Uterus (tissue), 4 donors: ENCODE data around the gene KLF1. TPM values are rescaled to one million over a fixed set of nuclear protein-coding genes. Genes with fewer than 3 reads are reported as not detected.

Experiments used
- microRNA-seq: library from miRNA; unstranded; fragments of <30 nt; microRNA quantifications from one replicate; pipeline ENCODE4, GENCODE V29; 2016; ENCODE audit warnings: borderline microRNAs expressed, borderline replicate concordance
- small RNA-seq: library from RNA; depleted of rRNA; stranded (forward); fragments of <200 nt; gene quantifications from one replicate; pipeline ENCODE3, GENCODE V24; 2016
- total RNA-seq, 4 donors: library from RNA; depleted of rRNA in 3 of 4; stranded (reverse); fragments of >200 nt in 3 of 4; gene quantifications; one replicate each; pipeline versions ENCODE4 v1.1.0 to v1.2.4, GENCODE V29; 2014 to 2023
- donor health status: DM: yes; HTN: yes; CAD: no.

Gene KLF1
- total RNA-seq, 4 donors from 2014 or later = 0.77 to 0.97 TPM; not detected in 2

Small RNA genes within 50 kb of the gene (microRNA-seq; reads per million reads assigned to microRNA genes)
- gene MIR5695 = not detected
- gene MIR6794 = not detected

Small RNA genes within 50 kb of the gene (small RNA-seq; reads per million reads assigned to genes)
- gene MIR5695 = not detected
- gene MIR6794 = not detected

Other genes with a start within 250 kb of the KLF1 start
- gene MAN2B1, start 220.5 kb downstream of the KLF1 start, total RNA-seq = 10 to 100 TPM; 15.9 to 54.1 (median 42.8) TPM
- gene WDR83, start 220.4 kb downstream of the KLF1 start, total RNA-seq = 10 to 100 TPM in 2 of 4 donors, 1 to 10 TPM in 2; 1.5 to 24.7 (median 8.5) TPM
- gene DHPS, start 205.3 kb downstream of the KLF1 start, total RNA-seq = 100 to 1,000 TPM in 2 of 4 donors, 10 to 100 TPM in 2; 70.9 to 125 (median 97.1) TPM
- gene GNG14, start 199.2 kb downstream of the KLF1 start, total RNA-seq = not detected
- gene FBXW9, start 190.6 kb downstream of the KLF1 start, total RNA-seq = 1 to 10 TPM in 2 of 4 donors, not detected in 2; 3.8 to 9.5 TPM
- 10 to 100 TPM; 29.7 to 92.9 (median 71.2) TPM for gene TNPO2, start 163.3 kb downstream of the KLF1 start, total RNA-seq
- gene TRIR, start 152.5 kb downstream of the KLF1 start, total RNA-seq = 100 to 1,000 TPM in 3 of 4 donors, 10 to 100 TPM in 1; 88.8 to 490 (median 244) TPM
- gene GET3, start 149.7 kb downstream of the KLF1 start, total RNA-seq = 10 to 100 TPM; 15.4 to 57.4 (median 36.4) TPM
- gene BEST2, start 135.4 kb downstream of the KLF1 start, total RNA-seq = under 1 TPM in 2 of 4 donors, not detected in 2; 0.14 to 0.29 TPM
- 10 to 100 TPM in 2 of 4 donors, 1 to 10 TPM in 1, under 1 TPM in 1; 0.59 to 37.5 (median 14.0) TPM for gene HOOK2, start 111.6 kb downstream of the KLF1 start, total RNA-seq
- gene JUNB, start 95.7 kb downstream of the KLF1 start, total RNA-seq = 100 to 1,000 TPM in 1 of 4 donors, 10 to 100 TPM in 3; 47.4 to 417 (median 81.5) TPM
- 100 to 1,000 TPM; 148 to 178 (median 163) TPM for gene PRDX2, start 85.4 kb downstream of the KLF1 start, total RNA-seq
- 1 to 10 TPM in 1 of 4 donors, not detected in 3; 4.1 TPM for gene THSD8, start 85.1 kb downstream of the KLF1 start, total RNA-seq
- gene RNASEH2A, start 80.6 kb downstream of the KLF1 start, total RNA-seq = 10 to 100 TPM in 1 of 4 donors, 1 to 10 TPM in 3; 2.3 to 18.9 (median 3.1) TPM
- gene RTBDN, start 52.6 kb downstream of the KLF1 start, total RNA-seq = not detected
- 1 to 10 TPM in 1 of 4 donors, not detected in 3; 1.2 TPM for gene MAST1, start 48.7 kb downstream of the KLF1 start, total RNA-seq
- gene DNASE2, start 5.8 kb downstream of the KLF1 start, total RNA-seq = 10 to 100 TPM; 19.0 to 65.8 (median 31.0) TPM
- gene GCDH, start 4.0 kb upstream of the KLF1 start, total RNA-seq = 10 to 100 TPM in 3 of 4 donors, 1 to 10 TPM in 1; 6.8 to 47.9 (median 18.2) TPM
- under 1 TPM in 2 of 4 donors, not detected in 2; 0.41 to 0.49 TPM for gene SYCE2, start 32.1 kb upstream of the KLF1 start, total RNA-seq
- 10 to 100 TPM in 2 of 4 donors, 1 to 10 TPM in 2; 4.6 to 47.8 (median 20.5) TPM for gene FARSA, start 46.5 kb upstream of the KLF1 start, total RNA-seq
- gene CALR, start 51.4 kb upstream of the KLF1 start, total RNA-seq = 100 to 1,000 TPM; 166 to 616 (median 392) TPM
- 100 to 1,000 TPM in 1 of 4 donors, 10 to 100 TPM in 3; 13.3 to 105 (median 64.4) TPM for gene RAD23A, start 58.7 kb upstream of the KLF1 start, total RNA-seq
- 10 to 100 TPM in 2 of 4 donors, 1 to 10 TPM in 2; 3.3 to 76.8 (median 12.8) TPM for gene GADD45GIP1, start 70.0 kb upstream of the KLF1 start, total RNA-seq
- gene DAND5, start 82.4 kb upstream of the KLF1 start, total RNA-seq = under 1 TPM in 1 of 4 donors, not detected in 3; 0.14 TPM
- 100 to 1,000 TPM in 2 of 4 donors, 10 to 100 TPM in 2; 27.4 to 381 (median 78.4) TPM for gene NFIX, start 108.3 kb upstream of the KLF1 start, total RNA-seq
- 10 to 100 TPM in 3 of 4 donors, 1 to 10 TPM in 1; 2.6 to 15.5 (median 11.1) TPM for gene LYL1, start 215.7 kb upstream of the KLF1 start, total RNA-seq
- 10 to 100 TPM; 23.2 to 99.4 (median 33.6) TPM for gene TRMT1, start 229.5 kb upstream of the KLF1 start, total RNA-seq
- 10 to 100 TPM; 13.4 to 28.1 (median 15.8) TPM for gene NACC1, start 231.1 kb upstream of the KLF1 start, total RNA-seq